GM18951 (cell line): Measurements from ENCODE around the gene PDK1.

Experiments used
- POLR2A ChIP-seq: IDR thresholded peaks from 4 replicates; pipeline ENCODE4 v1.6.1; 2011; ENCODE audit warnings: mild to moderate bottlenecking; ENCODE audit not compliant: insufficient read length, insufficient read depth; ENCODE audit errors: extremely low read depth
- in situ Hi-C: fragments of 300-500 bp; cut with MboI; formaldehyde crosslinking; loops from one replicate; pipeline ENCODE4 v1.12.0; 2022; ENCODE audit warnings: low sequenced_read_pairs, mixed read lengths, inconsistent platforms; ENCODE audit not compliant: unreplicated experiment

Gene PDK1

DNA sequence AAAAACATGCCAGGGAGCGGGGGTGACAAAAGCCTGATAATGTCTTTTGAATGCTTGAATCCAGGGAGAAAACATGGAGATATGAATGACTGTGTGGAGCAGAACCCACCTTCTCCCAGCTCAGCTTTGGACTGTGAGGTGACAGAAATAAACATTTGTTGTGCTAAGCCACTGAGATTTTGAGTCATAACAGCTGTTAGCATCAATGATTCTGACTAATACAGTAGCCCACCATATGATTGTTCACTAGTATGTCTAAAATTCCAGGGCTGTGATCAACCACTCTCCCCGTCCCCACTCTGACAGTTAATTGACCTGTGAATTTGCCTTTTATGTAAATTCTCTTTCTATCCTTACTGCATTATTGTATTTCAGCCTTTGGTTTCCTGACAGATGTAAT lies 69.1 kb downstream of the PDK1 start:
- TF ChIP-seq POLR2A: no peak
- in situ Hi-C loops: no loop called here

DNA sequence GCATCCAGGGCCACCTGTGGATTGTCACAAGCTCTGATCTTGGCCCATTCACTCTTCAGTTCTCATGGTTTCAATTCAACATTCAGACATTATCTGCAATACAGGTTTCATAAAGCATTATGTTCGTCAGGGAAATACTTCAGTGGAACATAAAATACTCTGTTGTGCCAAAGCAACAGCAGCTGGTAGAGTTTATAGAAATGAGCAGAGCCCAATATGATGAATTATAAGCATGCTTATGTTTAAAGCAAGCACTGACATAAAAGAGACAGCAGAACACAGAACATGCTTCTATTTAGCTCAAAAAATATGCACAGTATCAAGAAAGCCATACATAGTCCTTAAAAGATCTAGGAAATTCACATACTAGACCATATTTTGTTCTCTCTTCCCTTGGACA lies 71.3 kb downstream of the PDK1 start:
- no peak for TF ChIP-seq POLR2A
- in situ Hi-C loops: no loop called here

DNA sequence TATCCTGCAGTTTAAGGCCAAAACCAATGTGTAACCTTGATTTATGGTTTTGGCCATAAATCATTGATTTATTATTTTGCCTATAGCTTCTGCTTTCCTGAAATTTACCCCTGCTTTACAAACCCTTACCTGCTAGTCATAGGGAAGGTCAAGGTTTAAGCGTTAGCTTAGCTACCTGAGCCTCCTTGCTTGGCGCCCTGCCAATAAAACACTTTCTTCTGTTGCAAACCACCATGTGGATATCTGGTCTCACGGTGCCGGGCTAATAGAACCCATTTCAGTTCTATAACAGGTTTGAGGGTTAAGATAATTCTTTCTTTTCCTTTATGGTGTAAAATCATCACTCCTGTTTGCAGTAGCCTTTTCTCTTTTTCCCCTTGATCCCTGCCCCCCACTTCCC lies 72.2 kb downstream of the PDK1 start:
- in situ Hi-C loops: no loop called here
- no peak for TF ChIP-seq POLR2A

DNA sequence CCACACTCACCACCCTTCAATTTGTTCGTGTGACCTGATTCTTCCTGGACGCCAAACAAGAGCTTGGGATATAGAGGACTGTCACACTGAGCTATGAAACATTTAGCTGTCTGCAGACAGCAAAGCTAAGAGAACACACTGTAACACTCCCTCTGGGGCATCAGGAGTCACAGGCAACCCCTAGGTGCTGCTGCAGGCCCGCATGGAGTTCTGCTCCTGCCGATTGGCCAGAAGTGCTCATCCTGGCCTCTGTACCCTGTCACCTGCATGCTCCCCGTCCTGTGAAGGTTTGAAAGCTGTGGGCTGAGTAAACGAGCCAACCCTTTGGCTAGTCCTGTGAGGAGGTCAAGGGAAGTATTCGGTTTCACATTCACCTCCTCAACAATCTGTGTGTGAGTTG lies 73.7 kb downstream of the PDK1 start:
- no peak for TF ChIP-seq POLR2A
- in situ Hi-C loops: no loop called here

DNA sequence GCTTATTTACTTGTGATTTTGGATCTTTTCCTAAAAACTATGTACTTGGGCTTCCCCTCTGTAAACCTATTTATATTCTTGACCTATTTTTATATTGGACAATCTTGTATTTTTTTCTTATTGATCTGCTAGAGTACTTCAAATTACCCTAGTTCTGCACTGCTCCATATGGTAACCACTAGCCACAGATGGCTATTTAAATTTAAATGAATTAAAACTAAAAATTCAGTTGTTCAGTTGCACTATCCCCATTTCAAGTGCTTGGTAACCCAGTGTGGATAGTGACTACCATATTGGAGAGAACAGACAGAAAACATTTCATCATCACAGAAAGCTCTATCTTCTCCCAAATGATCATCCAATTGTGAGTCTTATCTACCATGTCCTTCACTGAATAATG lies 74.3 kb downstream of the PDK1 start:
- no peak for TF ChIP-seq POLR2A
- in situ Hi-C loops: no loop called here

DNA sequence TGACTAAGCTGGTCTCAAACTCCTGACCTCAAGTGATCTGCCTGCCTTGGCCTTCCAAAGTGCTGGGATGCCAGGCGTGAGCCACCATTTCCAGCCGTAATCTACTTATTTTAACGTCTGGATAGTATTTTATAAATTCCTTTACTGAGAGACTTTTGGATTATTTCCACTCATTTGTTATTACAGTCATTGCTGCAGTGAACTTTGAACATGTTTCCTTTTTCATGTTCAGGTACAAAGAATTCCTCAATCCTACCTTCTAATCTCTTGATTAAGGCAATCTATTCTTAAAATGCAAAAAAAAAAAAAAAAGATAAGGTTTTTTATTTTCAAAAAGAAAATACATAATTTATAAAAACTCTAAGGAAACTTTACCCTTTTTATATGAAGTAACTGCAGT lies 78.6 kb downstream of the PDK1 start:
- in situ Hi-C loops: no loop called here
- no peak for TF ChIP-seq POLR2A

DNA sequence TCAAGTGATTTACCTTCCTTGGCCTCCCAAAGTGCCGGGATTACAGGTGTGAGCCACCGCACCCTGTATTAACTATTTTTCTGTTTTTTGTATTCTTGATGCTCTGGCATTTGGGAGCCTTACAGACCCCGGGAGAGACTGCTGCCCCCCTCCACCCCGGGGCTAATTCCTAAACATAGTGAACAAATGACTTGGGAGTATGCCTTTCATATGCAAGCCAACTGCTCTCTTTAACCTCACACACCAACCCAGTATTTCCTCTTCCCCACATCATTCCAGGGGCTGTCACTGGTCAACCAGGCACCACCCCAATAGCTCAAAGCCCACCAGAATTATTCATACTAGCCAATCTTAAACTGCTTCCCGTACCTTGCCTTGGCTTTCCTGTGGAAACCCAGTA lies 79.7 kb downstream of the PDK1 start:
- in situ Hi-C loops: no loop called here
- TF ChIP-seq POLR2A: no peak

DNA sequence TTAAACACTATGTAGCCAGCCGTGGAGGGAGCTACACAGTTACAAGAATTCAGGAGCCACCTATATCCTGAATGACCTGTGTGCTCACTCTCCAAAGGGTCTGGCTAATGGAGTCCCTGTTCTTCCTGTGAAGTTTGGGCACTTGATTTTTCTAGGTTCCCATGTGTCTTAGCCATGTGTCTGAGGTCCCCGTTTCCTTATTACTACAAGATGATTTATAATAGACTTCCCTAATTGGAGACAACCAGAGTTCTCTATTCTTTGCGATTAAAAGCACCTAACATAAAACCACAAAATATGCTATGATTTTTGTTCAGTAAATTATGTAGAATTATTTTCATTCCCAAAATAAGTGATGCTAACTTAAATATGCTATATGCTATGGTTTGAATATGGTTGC lies 83.4 kb downstream of the PDK1 start:
- in situ Hi-C loops: no loop called here
- no peak for TF ChIP-seq POLR2A

DNA sequence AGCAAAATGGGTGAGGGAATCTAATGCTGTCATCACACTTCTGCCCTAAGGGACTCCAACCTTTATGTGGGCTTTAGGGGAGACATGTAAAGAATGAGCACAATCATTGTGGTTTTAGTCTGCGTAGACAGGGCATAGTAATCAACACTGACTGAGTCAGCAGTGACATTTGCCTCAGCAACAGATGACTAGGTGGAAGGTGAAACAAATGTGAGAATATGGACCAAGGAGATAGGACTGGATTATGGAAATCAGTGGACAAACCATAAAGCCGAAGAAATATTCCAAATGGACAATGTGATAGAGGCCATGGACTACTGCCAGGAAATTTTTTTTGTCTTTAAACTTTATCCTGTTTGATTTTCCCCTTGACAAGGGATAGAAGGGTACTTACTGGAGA lies 83.9 kb downstream of the PDK1 start:
- no peak for TF ChIP-seq POLR2A
- in situ Hi-C loops: no loop called here

DNA sequence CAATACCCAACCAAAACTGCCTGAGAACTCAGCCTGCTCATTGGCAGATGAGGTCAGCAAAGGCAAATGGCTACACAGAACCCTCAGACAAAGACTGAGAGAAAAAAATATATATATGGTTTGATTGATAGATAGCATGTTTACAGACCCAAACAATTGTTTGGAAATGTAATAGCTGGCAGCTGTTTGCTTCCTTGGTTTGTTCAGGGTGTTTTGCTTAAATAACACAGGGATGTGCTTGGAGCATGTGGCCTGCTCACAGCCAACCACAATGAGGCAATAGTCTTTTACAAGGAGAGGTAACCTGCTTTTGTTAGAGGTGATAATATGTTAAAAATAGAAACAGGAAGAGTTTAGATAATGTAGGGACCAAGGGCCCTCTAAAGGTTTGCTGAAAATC lies 84.5 kb downstream of the PDK1 start:
- in situ Hi-C loops: no loop called here

DNA sequence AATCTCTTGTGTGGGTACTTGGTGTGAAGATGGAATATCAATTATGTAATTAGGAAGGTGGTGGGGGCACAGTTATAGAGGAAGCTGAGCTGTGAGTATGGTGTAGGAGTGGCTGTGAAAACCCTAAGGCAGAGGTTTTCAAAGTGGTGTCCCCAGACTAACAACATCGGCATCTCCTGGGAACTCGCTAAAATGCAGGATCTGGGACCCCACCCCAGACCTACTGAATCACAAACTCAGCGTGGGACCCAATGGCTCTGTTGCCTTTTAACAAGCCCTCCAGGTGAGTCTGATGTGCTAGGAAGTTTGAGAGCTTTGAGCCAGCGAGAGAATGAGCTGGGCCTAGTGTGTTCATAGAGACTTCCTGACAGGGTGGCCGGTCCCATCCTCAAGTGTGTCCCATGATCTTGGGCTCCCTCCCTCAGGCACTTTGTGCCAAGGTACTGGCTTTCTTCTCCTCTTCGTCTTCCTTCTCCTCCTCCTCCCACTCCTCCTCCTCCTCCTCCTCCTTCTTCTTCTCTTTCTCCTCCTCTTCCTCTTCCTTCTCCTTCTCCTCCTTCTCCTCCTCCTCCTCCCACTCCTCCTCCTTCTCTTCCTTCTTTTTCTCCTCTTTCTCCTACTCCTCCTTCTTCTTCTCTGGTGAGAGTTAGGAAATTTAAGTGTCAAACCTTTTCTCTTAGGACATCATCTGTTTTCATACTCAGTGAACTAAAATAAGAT lies 86.6 kb downstream of the PDK1 start:
- in situ Hi-C loops: no loop called here
- TF ChIP-seq POLR2A: no peak

More for the DNA sequence above, 84.5 kb downstream of the PDK1 start:
- TF ChIP-seq POLR2A: no peak

DNA sequence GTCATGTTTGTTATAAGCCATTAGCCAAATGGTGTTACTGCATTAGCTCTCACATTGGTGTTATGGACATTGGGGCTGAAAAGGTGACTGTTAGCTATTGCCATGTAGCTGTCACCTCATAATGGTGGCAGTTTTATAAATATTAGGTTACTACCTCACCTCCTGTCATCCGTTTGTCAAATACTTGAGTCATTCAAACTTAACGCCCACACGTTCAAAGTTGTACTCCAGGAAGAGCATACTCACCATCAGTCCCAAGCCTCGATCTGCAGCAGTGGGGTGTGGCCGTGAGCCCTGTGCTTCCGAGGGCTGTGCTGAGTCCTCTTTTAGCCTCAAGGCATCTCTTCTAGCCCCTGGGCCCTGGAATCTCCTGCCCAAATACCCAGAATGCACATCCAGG lies 87.3 kb downstream of the PDK1 start:
- in situ Hi-C loops: no loop called here
- no peak for TF ChIP-seq POLR2A

DNA sequence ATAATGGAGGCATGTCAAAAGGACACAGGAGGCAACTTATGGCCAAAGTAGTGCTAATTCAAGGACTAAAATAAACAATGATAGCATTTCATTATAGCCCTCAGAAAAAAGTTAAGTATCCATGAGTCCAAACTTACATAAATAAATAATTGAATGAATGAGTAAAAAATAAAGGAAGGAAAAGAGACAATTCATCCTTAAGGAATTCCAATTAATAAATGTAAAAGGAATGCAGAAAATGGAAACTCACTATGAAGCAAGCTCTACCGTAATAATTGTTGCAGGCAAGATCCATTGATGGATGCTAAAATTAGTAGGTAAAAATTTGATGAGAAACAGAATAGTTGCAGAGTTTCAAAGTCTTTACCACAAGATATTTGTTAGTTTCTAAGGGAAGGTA lies 91.5 kb downstream of the PDK1 start:
- no peak for TF ChIP-seq POLR2A

DNA sequence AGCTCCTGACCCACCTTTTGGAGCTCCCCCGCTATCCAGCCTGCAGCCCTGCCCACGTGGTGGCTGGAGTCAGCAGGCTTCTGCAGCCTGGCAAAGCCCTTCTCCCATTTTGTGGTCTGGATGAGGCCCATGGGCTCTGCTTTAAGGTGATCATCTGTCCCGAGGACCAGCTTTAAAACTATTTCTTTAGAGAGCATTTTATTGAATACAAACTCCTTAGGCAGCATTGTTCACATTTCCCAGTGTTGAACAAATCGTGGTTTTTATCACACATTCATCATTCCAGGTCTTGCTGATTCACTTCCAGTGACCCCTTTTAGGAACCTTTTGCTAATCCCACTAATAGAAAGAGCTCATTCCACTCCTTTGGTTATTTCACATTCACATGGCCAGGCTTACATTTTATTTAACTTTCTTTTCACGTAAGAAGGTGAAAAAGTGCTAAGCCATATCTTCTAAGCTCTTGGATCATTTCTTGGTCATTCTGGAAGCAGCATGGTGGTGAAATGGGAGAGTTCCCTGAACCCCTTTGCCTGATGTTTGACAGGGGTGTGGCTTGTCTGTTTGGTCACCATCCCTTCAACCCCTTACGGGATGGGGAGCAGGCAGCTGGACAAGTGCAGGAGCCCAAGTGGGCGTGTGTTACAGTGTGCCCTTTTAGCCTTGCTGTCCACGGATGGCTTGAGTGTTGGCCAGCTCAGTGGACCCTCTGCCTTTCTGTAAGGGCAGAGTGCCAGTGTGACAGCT lies 99.4 kb downstream of the PDK1 start:
- in situ Hi-C loops: no loop called here
- TF ChIP-seq POLR2A: no peak

More for the DNA sequence above, 91.5 kb downstream of the PDK1 start:
- in situ Hi-C loops: no loop called here
